H1 (cell line): ENCODE results near the gene WWC2. TPM values are rescaled to one million over a fixed set of nuclear protein-coding genes. Genes with fewer than 3 reads are reported as not detected.
A peak's percentile ranks its signal among the peaks of the same experiment; 100 is the strongest.

ENCODE experiments used
- CTCF ChIA-PET: fragments of 300-600 bp; sonication (Branson Sonifier 250); formaldehyde crosslinking; loops from one replicate; lab custom pipeline; 2021; ENCODE audit not compliant: partially characterized antibody; lab: Charles Lee
- POLR2A ChIA-PET: fragments of 300-600 bp; sonication (Branson Sonifier 250); formaldehyde crosslinking; loops from one replicate; lab custom pipeline; 2021; ENCODE audit warnings: inconsistent platforms; ENCODE audit not compliant: partially characterized antibody; lab: Charles Lee
- DNase-seq, 2 experiments: peaks; one replicate each; pipeline versions ENCODE4 v3.0.0 to v3.0.0-alpha.2; 2010 to 2022; ENCODE audit warnings: low spot score in 2 of 2, low read depth in 1 of 2, mixed read lengths in 1 of 2
- FAIRE-seq: peaks from 2 replicates; lab custom pipeline; 2011; peaks lifted over from hg19 to GRCh38; lab: Jason Lieb, UNC
- H2AFZ ChIP-seq: 2 replicates; pipeline ENCODE4 v1.8.1; 2012; ENCODE audit warnings: low read length, inconsistent platforms
- H2AK5ac ChIP-seq: 2 replicates; pipeline ENCODE4 v1.6.1; 2013; ENCODE audit warnings: low read depth, low read length
- H2BK120ac ChIP-seq: replicated peaks from 2 replicates; pipeline ENCODE3; 2013; ENCODE audit warnings: low read depth, low read length, inconsistent platforms
- H2BK12ac ChIP-seq: 2 replicates; pipeline ENCODE4 v1.6.1; 2013; ENCODE audit warnings: low read depth, low read length
- H2BK15ac ChIP-seq: 2 replicates; pipeline ENCODE4 v1.6.1; 2013; ENCODE audit warnings: low read length
- H2BK20ac ChIP-seq: 2 replicates; pipeline ENCODE4 v1.6.1; 2013; ENCODE audit warnings: low read length
- H2BK5ac ChIP-seq: 2 replicates; pipeline ENCODE4 v1.6.1; 2013; ENCODE audit warnings: low read depth, low read length
- H3K14ac ChIP-seq: 2 replicates; pipeline ENCODE4 v1.6.1; 2013; ENCODE audit warnings: inconsistent platforms; ENCODE audit not compliant: insufficient read length
- H3K18ac ChIP-seq: 2 replicates; pipeline ENCODE4 v1.6.1; 2013; ENCODE audit warnings: low read length; ENCODE audit errors: extremely low read depth
- H3K23ac ChIP-seq: 2 replicates; pipeline ENCODE4 v1.6.1; 2013; ENCODE audit warnings: inconsistent platforms; ENCODE audit not compliant: insufficient read length
- H3K23me2 ChIP-seq: 2 replicates; pipeline ENCODE4 v1.6.1; 2013; ENCODE audit warnings: low read depth, low read length
- H3K27ac ChIP-seq: 2 replicates; pipeline ENCODE4 v1.6.1; 2011; ENCODE audit warnings: low read depth, low read length, inconsistent platforms
- H3K27me3 ChIP-seq, 4 experiments: replicated peaks in 1 of 4; 1 replicate in 1 of 4; 2 replicates in 3 of 4; pipeline versions ENCODE4 v1.6.1 to v1.8.1; 2011 to 2013; ENCODE audit warnings: low read length in 3 of 4, mild to moderate bottlenecking in 3 of 4, inconsistent platforms in 2 of 4, mixed read lengths in 2 of 4, moderate library complexity in 1 of 4; ENCODE audit not compliant: control insufficient read depth in 3 of 4, insufficient read depth in 3 of 4; ENCODE audit errors: extremely low read depth in 1 of 4
- H3K36me3 ChIP-seq, 4 experiments: 2 replicates each; pipeline versions ENCODE4 v1.6.1 to v1.8.1; 2011 to 2013; ENCODE audit warnings: mild to moderate bottlenecking in 4 of 4, low read length in 3 of 4, moderate library complexity in 2 of 4, control low read depth in 1 of 4, inconsistent platforms in 1 of 4; ENCODE audit not compliant: insufficient read depth in 4 of 4, control insufficient read depth in 2 of 4
- H3K4ac ChIP-seq: replicated peaks from 2 replicates; pipeline ENCODE3; 2013; ENCODE audit warnings: low read length, low read depth, mixed read lengths, inconsistent platforms; ENCODE audit not compliant: insufficient read length
- H3K4me1 ChIP-seq, 4 experiments: replicated peaks in 1 of 4; 1 replicate in 1 of 4; 2 replicates in 3 of 4; pipeline versions ENCODE4 v1.6.1 to v1.8.1; 2011 to 2013; ENCODE audit warnings: low read length in 3 of 4, inconsistent platforms in 2 of 4, mixed read lengths in 1 of 4; ENCODE audit not compliant: insufficient read depth in 4 of 4, control insufficient read depth in 3 of 4
- H3K4me2 ChIP-seq, 2 experiments: 2 replicates each; pipeline versions ENCODE4 v1.6.1 to v1.8.1; 2011 to 2013; ENCODE audit warnings: low read depth in 2 of 2, low read length in 2 of 2, control low read depth in 1 of 2, inconsistent platforms in 1 of 2, mild to moderate bottlenecking in 1 of 2; ENCODE audit not compliant: insufficient read depth in 1 of 2
- H3K4me3 ChIP-seq, 4 experiments: fragments of 200-600, 300-600 bp in 1 of 4; sonication (generic), shearing (Covaris generic), sonication (Bioruptor Twin) in 1 of 4; 2 replicates each; pipeline versions ENCODE4 v1.5.1 to v1.8.1; 2011 to 2016; ENCODE audit warnings: low read length in 4 of 4, low read depth in 3 of 4, control low read depth in 2 of 4, inconsistent platforms in 2 of 4, mild to moderate bottlenecking in 2 of 4, mixed read lengths in 1 of 4, moderate library complexity in 1 of 4; ENCODE audit not compliant: insufficient read depth in 2 of 4; ENCODE audit errors: extremely low read depth in 1 of 4
- H3K56ac ChIP-seq: replicated peaks from 2 replicates; pipeline ENCODE3; 2013; ENCODE audit warnings: low read depth, mild to moderate bottlenecking, mixed read lengths, low read length, inconsistent platforms; ENCODE audit not compliant: insufficient read length
- H3K79me1 ChIP-seq: 2 replicates; pipeline ENCODE4 v1.6.1; 2013; ENCODE audit warnings: low read depth, low read length, control low read depth
- H3K79me2 ChIP-seq, 2 experiments: 2 replicates each; pipeline versions ENCODE4 v1.6.1 to v1.8.1; 2012 to 2013; ENCODE audit warnings: low read length in 2 of 2, mild to moderate bottlenecking in 2 of 2, inconsistent platforms in 1 of 2; ENCODE audit not compliant: insufficient read depth in 2 of 2, control insufficient read depth in 1 of 2
- H3K9ac ChIP-seq, 4 experiments: replicated peaks in 1 of 4; 1 replicate in 1 of 4; 2 replicates in 3 of 4; pipeline versions ENCODE4 v1.6.1 to v1.8.1; 2011 to 2013; ENCODE audit warnings: low read depth in 3 of 4, low read length in 3 of 4, control low read depth in 2 of 4, mild to moderate bottlenecking in 2 of 4, moderate library complexity in 2 of 4, inconsistent platforms in 1 of 4; ENCODE audit errors: extremely low read depth in 1 of 4
- H3K9me3 ChIP-seq, 2 experiments: 2 replicates each; pipeline versions ENCODE4 v1.6.1 to v1.8.1; 2012 to 2013; ENCODE audit warnings: mild to moderate bottlenecking in 2 of 2, moderate library complexity in 2 of 2, control low read depth in 1 of 2, inconsistent platforms in 1 of 2, low read depth in 1 of 2, low read length in 1 of 2, mixed read lengths in 1 of 2; ENCODE audit not compliant: insufficient read depth in 2 of 2
- H4K20me1 ChIP-seq, 2 experiments: replicated peaks in 1 of 2; 2 replicates each; pipeline versions ENCODE3 to v1.8.1; 2011 to 2013; ENCODE audit warnings: inconsistent platforms in 2 of 2, low read length in 2 of 2, mild to moderate bottlenecking in 1 of 2; ENCODE audit not compliant: insufficient read depth in 2 of 2, control insufficient read depth in 1 of 2
- H4K5ac ChIP-seq: 2 replicates; pipeline ENCODE4 v1.6.1; 2013; ENCODE audit warnings: low read length, low read depth, mixed read lengths, inconsistent platforms; ENCODE audit not compliant: insufficient read length
- H4K8ac ChIP-seq: 2 replicates; pipeline ENCODE4 v1.8.0; 2013; ENCODE audit warnings: mild to moderate bottlenecking, moderate library complexity, low read length, inconsistent platforms; ENCODE audit not compliant: insufficient read depth; ENCODE audit errors: extremely low read depth
- H4K91ac ChIP-seq: replicated peaks from 2 replicates; pipeline ENCODE3; 2013; ENCODE audit warnings: low read length, mixed read lengths, inconsistent platforms; ENCODE audit not compliant: insufficient read length
- CEBPB ChIP-seq: IDR thresholded peaks from 2 replicates; pipeline ENCODE4 v1.6.1; 2012; ENCODE audit warnings: low read depth, low read length
- CTBP2 ChIP-seq: IDR thresholded peaks from 2 replicates; pipeline ENCODE4 v1.7.0; 2011; ENCODE audit warnings: borderline replicate concordance, mild to moderate bottlenecking, moderate library complexity, mixed read lengths, low read length; ENCODE audit not compliant: insufficient read depth, insufficient read length
- GABPA ChIP-seq: IDR thresholded peaks from 2 replicates; pipeline ENCODE4 v1.6.1; 2011; ENCODE audit warnings: mild to moderate bottlenecking, low read length, moderate library complexity, borderline replicate concordance; ENCODE audit not compliant: insufficient read depth
- HDAC6 ChIP-seq: IDR thresholded peaks from one replicate; pipeline ENCODE4 v1.7.1; 2012; ENCODE audit warnings: low read depth, mild to moderate bottlenecking, inconsistent platforms, low read length, moderate library complexity
- JUND ChIP-seq: IDR thresholded peaks from 2 replicates; pipeline ENCODE4 v1.6.1; 2011; ENCODE audit warnings: mild to moderate bottlenecking, improper control_type of control experiment, low read length
- PHF8 ChIP-seq: fragments of 200-600 bp; sonication (generic); conservative IDR thresholded peaks from 2 replicates; pipeline ENCODE4 v1.7.1; 2012; ENCODE audit warnings: low read depth, mild to moderate bottlenecking, inconsistent platforms, low read length, moderate library complexity
- POLR2A ChIP-seq, 2 experiments: IDR thresholded peaks; 1 replicate in 1 of 2; 2 replicates in 1 of 2; pipeline ENCODE4 v1.6.1; 2011; ENCODE audit warnings: low read depth in 2 of 2, low read length in 2 of 2, mild to moderate bottlenecking in 2 of 2; ENCODE audit errors: control extremely low read depth in 1 of 2
- SIRT6 ChIP-seq: IDR thresholded peaks from one replicate; pipeline ENCODE4 v1.7.1; 2012; ENCODE audit warnings: low read length, inconsistent platforms
- SUZ12 ChIP-seq: fragments of 200-600 bp; sonication (generic); IDR thresholded peaks from 2 replicates; pipeline ENCODE4 v1.6.1; 2012; ENCODE audit warnings: mild to moderate bottlenecking, inconsistent platforms, low read length, moderate library complexity, mixed read lengths
- YY1 ChIP-seq: IDR thresholded peaks from 2 replicates; pipeline ENCODE4 v1.6.1; 2011; ENCODE audit warnings: low read depth, mild to moderate bottlenecking, low read length
- ZNF274 ChIP-seq: IDR thresholded peaks from 2 replicates; pipeline ENCODE4 v1.7.0; 2012; ENCODE audit warnings: low read length, borderline replicate concordance; ENCODE audit errors: extremely low read depth
- WGBS, 2 experiments: shearing (Covaris generic) in 1 of 2; methylation state at CpG; one replicate each; pipeline versions ENCODE4 v1.1.6 to v1.1.7; 2013 to 2015; ENCODE audit warnings: low lambda C conversion rate in 2 of 2, mixed read lengths in 2 of 2, inconsistent platforms in 1 of 2, low coverage in 1 of 2, missing lambda C conversion rate in 1 of 2; ENCODE audit not compliant: insufficient replicate concordance in 2 of 2, insufficient coverage in 1 of 2, insufficient read length in 1 of 2; ENCODE audit errors: extremely low coverage in 1 of 2, missing lambda C conversion rate in 1 of 2; 5-methylcytosine and 5-hydroxymethylcytosine counted together
- polyA plus RNA-seq, 7 experiments: library from polyadenylated mRNA; depleted of rRNA in 3 of 7; stranded (reverse) in 5 of 7; unstranded in 2 of 7; fragments of >200 nt in 5 of 7; fragments of 200-250 nt in 2 of 7; gene quantifications; 1 replicate in 5 of 7; 2 replicates in 1 of 7; 4 replicates in 1 of 7; pipeline versions ENCODE4 v1.2.1 to v1.2.3, GENCODE V29; 2011 to 2013; ENCODE audit warnings: missing spikeins in 2 of 7, mixed read lengths in 2 of 7
- total RNA-seq: library from RNA; stranded (reverse); fragmentation: NEBNext Ultra II Directional; extraction: Animal tissue kit (Norgen Biotek cat#: 25700); gene quantifications from 2 replicates; pipeline ENCODE4 v1.2.1, GENCODE V29; 2021

Gene WWC2
- total and polyA plus RNA-seq, 2 of the 8 experiments (the other 6 are each of a cell fraction or from before 2014, with no cell fraction given): 17.6 to 135 TPM

- Histone ChIP-seq H2BK120ac (no peak overlapping the region), H4K5ac (no peak overlapping the region), H3K23me2 (peaks cover 14% of the 10 kb centered on the region), H3K56ac (no peak overlapping the region), H3K9ac (peak overlapping the region in 1 of 4 experiments; percentile 7; a peak in 1 of 7 replicates), H3K27me3 (no peaks in the 10 kb centered on the region; a peak in 1 of 7 replicates), H3K14ac (no peak overlapping the region), H2BK12ac (no peak overlapping the region; the same call in 1 of the 2 replicates), H4K20me1 (peaks cover 2 to 4% of the 10 kb centered on the region in 2 experiments), H3K23ac (no peak overlapping the region), H2BK5ac (no peak overlapping the region), H3K4me3 (peak overlapping the region in 2 of 4 experiments; percentile 77 to 98; a peak in 2 of 8 replicates), H3K79me2 (peaks cover 4 to 22% of the 10 kb centered on the region in 2 experiments; a peak in 3 of 4 replicates), H3K18ac (no peak overlapping the region; the same call in 1 of the 2 replicates), H2BK20ac (0 out of 2 replicates have a peak overlapping the region, but pooled peaks have one; percentile 4), H3K36me3 (no peaks in the 10 kb centered on the region), H2AFZ (no peak overlapping the region), H2BK15ac (no peak overlapping the region), H2AK5ac (no peak overlapping the region), H3K27ac (no peak overlapping the region), H3K9me3 (no peaks in the 10 kb centered on the region), H3K4me2 (peak overlapping the region; percentile 97 to 99), H3K79me1 (no peaks in the 10 kb centered on the region), H3K4ac (no peak overlapping the region), H3K4me1 (peaks cover 0 to 9% (median 5%) of the 10 kb centered on the region in 4 experiments; a peak in 6 of 7 replicates), H4K91ac (no peak overlapping the region), H4K8ac (no peak overlapping the region)
- ChIA-PET CTCF (interaction anchor here (0.6 to 3.9 kb wide), 14 partner anchors 8 to 303 kb away, joined by 3 to 24 read pairs (median 4); no protein-coding TSS in a partner anchor), POLR2A (interaction anchor here (0.7 to 5.5 kb wide), 16 partner anchors 8 to 200 kb away, joined by 3 to 103 read pairs (median 8); no protein-coding TSS in a partner anchor)
- FAIRE-seq: no peak
- no peak for DNase-seq
- 72% methylated on average over 15 of the region's 15 CpGs; no CpG with 5 or more reads in 1 of the 2 experiments for WGBS, 2 experiments
- TF ChIP-seq GABPA (no peak), CTBP2 (no peak), PHF8 (no peak), YY1 (0 out of 2 replicates have a peak, but pooled peaks have one; percentile 64), SUZ12 (no peak), ZNF274 (no peak), SIRT6 (no peak), JUND (no peak), POLR2A (IDR thresholded peaks at IDR 0.05; ENCODE audit: control extremely low read depth in 1 of 2, low read depth in 2 of 2, low read length in 2 of 2) (peak in 1 of 2 experiments; percentile 7; a peak in 1 of 3 replicates), HDAC6 (no peak), CEBPB (peak; percentile 89)
Observed at GRCh38 chr4:183096276-183096965, 2.6 kb upstream of the WWC2 start.
